Vagina (tissue), 2 donors: ENCODE results near the gene TSPAN33. TPM values are rescaled to one million over a fixed set of nuclear protein-coding genes. Genes with fewer than 3 reads are reported as not detected.

ENCODE experiments used
- DNase-seq, 2 donors: peaks; one replicate each; pipeline ENCODE4 v3.0.0-alpha.2; 2017; ENCODE audit errors: extremely low spot score in 2 of 2
- H3K27ac ChIP-seq: fragments of 200-600 bp; sonication (generic); one replicate; pipeline ENCODE4 v1.5.1; 2019
- H3K27me3 ChIP-seq: fragments of 200-600 bp; sonication (generic); one replicate; pipeline ENCODE4 v1.5.1; 2019
- H3K36me3 ChIP-seq, 2 donors: fragments of 200-600 bp; sonication (generic); one replicate each; pipeline ENCODE4 v1.5.1; 2017 to 2019
- H3K4me1 ChIP-seq: fragments of 200-600 bp; sonication (generic); one replicate; pipeline ENCODE4 v1.5.1; 2019
- H3K4me3 ChIP-seq, 2 donors: fragments of 200-600 bp; sonication (generic); 1 replicate in 1 of 2; 2 replicates in 1 of 2; pipeline ENCODE4 v1.5.1; 2016 to 2019
- H3K9me3 ChIP-seq: fragments of 200-600 bp; sonication (generic); one replicate; pipeline ENCODE4 v1.5.1; 2019
- POLR2A ChIP-seq, 2 donors: fragments of 450-650 bp; IDR thresholded peaks; one replicate each; pipeline ENCODE4 v1.6.1; 2017; ENCODE audit warnings: antibody characterized with exemption in 2 of 2, mild to moderate bottlenecking in 2 of 2, moderate library complexity in 2 of 2
- POLR2AphosphoS5 ChIP-seq, 2 donors: sonication (generic); formaldehyde crosslinking; IDR thresholded peaks; one replicate each; pipeline ENCODE4 v1.9.0; 2017; ENCODE audit warnings: antibody characterized with exemption in 2 of 2, mild to moderate bottlenecking in 2 of 2, low read depth in 1 of 2; ENCODE audit not compliant: insufficient read depth in 1 of 2
- intact Hi-C: fragments of 100-400 bp; cut with DNase I; formaldehyde crosslinking; loops from one replicate; pipeline ENCODE4 v1.15.1; 2023
- total RNA-seq: library from RNA; depleted of rRNA; stranded (reverse); fragments of >200 nt; gene quantifications from one replicate; pipeline ENCODE4 v1.2.3, GENCODE V29; 2016
- TF ChIP-seq, protein P1 (sequence below), 3 experiments: fragments of 450-650 bp in 2 of 3; fragments of 200-600 bp in 1 of 3; sonication (generic) in 1 of 3; IDR thresholded peaks; one replicate each; pipeline ENCODE4 v1.5.1; 2017 to 2019; ENCODE audit warnings: antibody characterized with exemption in 3 of 3, mild to moderate bottlenecking in 2 of 3, moderate library complexity in 2 of 3

The TSPAN33 gene
- total RNA-seq, 1 donor from 2014 or later: 2.7 TPM

DNA sequence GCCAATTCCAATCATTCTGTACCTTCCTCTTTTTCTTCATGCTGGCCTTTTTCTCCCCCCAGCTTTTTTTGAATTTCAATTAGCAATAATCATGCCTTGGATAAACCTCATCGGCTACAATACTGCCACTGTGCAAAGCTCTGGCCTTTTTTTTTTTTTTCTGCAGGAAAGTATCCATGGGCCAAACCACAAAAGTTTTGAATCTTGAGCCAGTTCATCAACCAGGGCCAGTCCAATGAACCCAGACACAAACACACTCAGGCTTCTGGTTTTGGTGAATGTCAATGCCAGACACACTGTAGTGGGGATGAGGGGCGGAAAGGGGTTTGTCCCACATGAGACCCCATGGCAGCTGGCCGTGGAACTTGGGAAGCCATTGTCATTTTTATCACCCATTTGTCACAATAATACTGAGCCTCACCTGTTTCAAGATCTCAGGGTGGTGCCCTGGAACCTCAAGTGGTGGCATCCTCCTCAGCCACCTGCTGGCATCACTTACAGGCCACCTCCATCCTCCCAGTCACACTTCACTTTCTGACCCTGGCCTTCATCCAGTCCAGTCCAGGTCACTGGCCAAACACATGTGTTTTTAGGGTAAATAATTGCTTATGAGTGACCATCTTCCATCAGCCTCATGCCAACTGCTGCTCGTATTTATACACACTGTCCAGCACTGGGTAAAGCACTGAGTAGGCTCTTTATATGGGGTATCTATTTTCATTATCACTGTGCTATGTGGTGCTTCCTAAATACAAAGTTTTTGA is 40.8 kb upstream of the TSPAN33 start:
- H3K27me3 ChIP-seq: no peaks in the 10 kb centered on the region
- no peaks in the 10 kb centered on the region for H3K36me3 ChIP-seq
- no peak overlapping the region for H3K27ac ChIP-seq
- H3K9me3 ChIP-seq: no peaks in the 10 kb centered on the region
- TF ChIP-seq, protein P1, sequence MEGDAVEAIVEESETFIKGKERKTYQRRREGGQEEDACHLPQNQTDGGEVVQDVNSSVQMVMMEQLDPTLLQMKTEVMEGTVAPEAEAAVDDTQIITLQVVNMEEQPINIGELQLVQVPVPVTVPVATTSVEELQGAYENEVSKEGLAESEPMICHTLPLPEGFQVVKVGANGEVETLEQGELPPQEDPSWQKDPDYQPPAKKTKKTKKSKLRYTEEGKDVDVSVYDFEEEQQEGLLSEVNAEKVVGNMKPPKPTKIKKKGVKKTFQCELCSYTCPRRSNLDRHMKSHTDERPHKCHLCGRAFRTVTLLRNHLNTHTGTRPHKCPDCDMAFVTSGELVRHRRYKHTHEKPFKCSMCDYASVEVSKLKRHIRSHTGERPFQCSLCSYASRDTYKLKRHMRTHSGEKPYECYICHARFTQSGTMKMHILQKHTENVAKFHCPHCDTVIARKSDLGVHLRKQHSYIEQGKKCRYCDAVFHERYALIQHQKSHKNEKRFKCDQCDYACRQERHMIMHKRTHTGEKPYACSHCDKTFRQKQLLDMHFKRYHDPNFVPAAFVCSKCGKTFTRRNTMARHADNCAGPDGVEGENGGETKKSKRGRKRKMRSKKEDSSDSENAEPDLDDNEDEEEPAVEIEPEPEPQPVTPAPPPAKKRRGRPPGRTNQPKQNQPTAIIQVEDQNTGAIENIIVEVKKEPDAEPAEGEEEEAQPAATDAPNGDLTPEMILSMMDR (IDR thresholded peaks at IDR 0.05): no peak
- TF ChIP-seq POLR2A (IDR thresholded peaks at IDR 0.05) (no peak), POLR2AphosphoS5 (IDR thresholded peaks at IDR 0.05; ENCODE audit: insufficient read depth in 1 of 2, low read depth in 1 of 2) (no peak)
- no peak for DNase-seq
- no peak overlapping the region for H3K4me3 ChIP-seq
- H3K4me1 ChIP-seq: no peaks in the 10 kb centered on the region
- intact Hi-C loops: no loop called here

DNA sequence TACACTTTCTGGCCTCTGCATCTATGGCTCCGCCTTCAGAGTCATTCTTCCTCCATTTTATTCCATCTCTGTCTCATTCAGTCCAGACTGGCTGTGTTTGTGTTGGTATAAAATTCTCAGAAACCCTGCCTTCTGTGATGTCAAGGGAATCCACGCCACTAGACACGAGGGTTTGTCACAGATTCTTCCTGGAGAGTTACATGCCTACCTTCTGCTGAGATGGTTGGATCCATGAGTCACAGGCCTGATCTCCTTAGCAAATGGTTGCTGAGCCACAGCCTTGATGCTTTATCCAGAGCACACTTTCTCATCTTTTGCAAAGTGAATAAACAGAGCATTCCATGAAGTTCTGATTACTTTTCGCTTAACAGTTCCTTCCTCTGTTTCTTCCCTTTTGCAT is 35.9 kb upstream of the TSPAN33 start:
- DNase-seq: no peak
- Histone ChIP-seq H3K27ac (no peak overlapping the region), H3K4me1 (no peaks in the 10 kb centered on the region), H3K36me3 (no peaks in the 10 kb centered on the region), H3K9me3 (no peaks in the 10 kb centered on the region), H3K27me3 (no peaks in the 10 kb centered on the region), H3K4me3 (no peak overlapping the region)
- no peak for TF ChIP-seq POLR2A (IDR thresholded peaks at IDR 0.05)
- TF ChIP-seq, protein P1 (IDR thresholded peaks at IDR 0.05): no peak
- no peak for TF ChIP-seq POLR2AphosphoS5 (IDR thresholded peaks at IDR 0.05; ENCODE audit: insufficient read depth in 1 of 2, low read depth in 1 of 2)
- intact Hi-C loops: no loop called here

DNA sequence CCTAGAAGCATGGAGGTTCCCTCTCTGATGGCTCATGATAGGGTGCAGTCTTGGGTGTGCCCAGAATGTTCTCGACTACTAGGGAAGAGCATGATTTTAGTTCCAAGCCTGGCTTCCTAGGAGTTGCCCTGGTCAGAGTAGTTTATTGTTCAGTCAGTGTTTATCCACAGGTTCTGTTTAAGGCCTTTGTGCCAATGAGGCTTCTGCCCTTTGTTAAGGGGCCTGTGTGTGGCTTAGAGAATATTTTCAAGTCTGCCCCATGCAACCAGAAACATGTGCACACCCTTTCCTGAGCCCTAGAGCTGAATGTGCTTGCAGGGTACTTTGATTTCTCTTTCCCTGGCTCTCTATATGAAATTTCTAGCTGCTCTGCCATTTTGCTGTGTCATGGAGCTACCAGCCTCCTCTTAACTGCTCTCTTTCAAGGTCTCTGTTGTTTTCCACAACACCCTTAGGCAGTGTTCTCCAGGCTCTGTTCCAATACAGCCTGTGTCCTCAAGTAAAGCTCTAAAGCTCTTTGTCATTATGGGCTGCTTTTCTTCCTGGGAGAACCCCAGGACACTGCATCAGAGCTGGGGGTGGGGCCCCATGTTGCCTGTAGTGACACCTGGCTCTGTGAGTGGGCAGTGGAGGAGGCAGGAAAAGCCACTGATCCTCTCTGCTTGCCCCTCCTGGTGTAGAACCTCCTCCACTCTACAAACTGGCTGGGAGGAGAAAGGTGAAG is 34.1 kb upstream of the TSPAN33 start:
- intact Hi-C loops: no loop called here
- TF ChIP-seq, protein P1 (IDR thresholded peaks at IDR 0.05): no peak
- TF ChIP-seq POLR2A (IDR thresholded peaks at IDR 0.05): no peak
- no peak for TF ChIP-seq POLR2AphosphoS5 (IDR thresholded peaks at IDR 0.05; ENCODE audit: insufficient read depth in 1 of 2, low read depth in 1 of 2)
- DNase-seq: no peak
- Histone ChIP-seq H3K27ac (no peak overlapping the region), H3K27me3 (no peaks in the 10 kb centered on the region), H3K4me1 (no peaks in the 10 kb centered on the region), H3K9me3 (no peaks in the 10 kb centered on the region), H3K4me3 (no peak overlapping the region), H3K36me3 (no peaks in the 10 kb centered on the region)

DNA sequence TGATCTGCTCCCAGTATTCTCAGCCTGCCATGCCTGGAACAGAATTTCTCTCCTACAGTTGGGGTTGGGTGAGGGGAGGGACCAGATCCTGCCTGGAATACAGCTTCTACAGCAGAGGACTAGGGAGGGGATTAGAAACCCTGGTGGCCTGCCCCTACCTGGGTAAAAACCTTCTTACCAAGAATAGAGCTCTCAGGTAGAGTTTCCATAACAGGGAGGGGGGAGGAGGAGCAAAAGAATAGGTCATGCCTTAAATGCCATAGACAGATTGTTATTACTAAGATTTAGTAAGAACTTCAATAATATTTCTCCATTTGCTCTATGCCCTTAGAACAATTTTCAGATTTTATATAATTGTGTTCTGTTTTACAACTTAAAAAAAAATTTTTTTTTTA is 33.5 kb upstream of the TSPAN33 start:
- intact Hi-C loops: no loop called here
- Histone ChIP-seq H3K36me3 (no peaks in the 10 kb centered on the region), H3K27me3 (no peaks in the 10 kb centered on the region), H3K4me1 (no peaks in the 10 kb centered on the region), H3K9me3 (no peaks in the 10 kb centered on the region), H3K27ac (no peak overlapping the region), H3K4me3 (no peak overlapping the region)
- TF ChIP-seq, protein P1 (IDR thresholded peaks at IDR 0.05): no peak
- no peak for TF ChIP-seq POLR2A (IDR thresholded peaks at IDR 0.05)
- TF ChIP-seq POLR2AphosphoS5 (IDR thresholded peaks at IDR 0.05; ENCODE audit: insufficient read depth in 1 of 2, low read depth in 1 of 2): no peak
- DNase-seq: no peak

DNA sequence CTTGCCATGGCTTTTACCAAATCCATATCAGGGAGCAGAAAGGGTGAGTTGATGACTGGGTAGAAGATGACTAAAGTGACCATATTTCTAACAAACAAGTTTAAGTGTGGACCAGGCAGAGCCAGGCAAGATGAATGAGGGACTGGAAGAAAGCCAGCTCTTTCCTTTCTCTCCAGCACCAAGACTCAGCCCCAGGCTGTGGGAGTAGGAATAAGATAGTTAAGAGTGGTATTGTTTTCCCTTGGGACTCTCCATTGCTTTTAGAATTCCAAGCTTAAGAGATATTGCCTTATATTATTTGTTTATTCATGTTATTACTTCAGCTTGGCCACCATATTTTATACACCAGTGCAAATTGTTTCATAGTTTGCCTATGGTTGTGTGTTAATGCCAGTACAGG is 28.8 kb upstream of the TSPAN33 start:
- Histone ChIP-seq H3K4me1 (no peaks in the 10 kb centered on the region), H3K27ac (no peak overlapping the region), H3K9me3 (no peaks in the 10 kb centered on the region), H3K27me3 (no peaks in the 10 kb centered on the region), H3K4me3 (no peak overlapping the region), H3K36me3 (no peaks in the 10 kb centered on the region)
- DNase-seq: no peak
- TF ChIP-seq POLR2A (IDR thresholded peaks at IDR 0.05) (no peak), POLR2AphosphoS5 (IDR thresholded peaks at IDR 0.05; ENCODE audit: insufficient read depth in 1 of 2, low read depth in 1 of 2) (no peak)
- TF ChIP-seq, protein P1 (IDR thresholded peaks at IDR 0.05): no peak
- intact Hi-C loops: no loop called here
